H1 (cell line): ENCODE data around the gene LILRB2. TPM values are rescaled to one million over a fixed set of nuclear protein-coding genes. Genes with fewer than 3 reads are reported as not detected.

Experiments
- CTCF ChIA-PET: fragments of 300-600 bp; sonication (Branson Sonifier 250); formaldehyde crosslinking; loops from one replicate; lab custom pipeline; 2021; ENCODE audit not compliant: partially characterized antibody; lab: Charles Lee
- POLR2A ChIA-PET: fragments of 300-600 bp; sonication (Branson Sonifier 250); formaldehyde crosslinking; loops from one replicate; lab custom pipeline; 2021; ENCODE audit warnings: inconsistent platforms; ENCODE audit not compliant: partially characterized antibody; lab: Charles Lee
- DNase-seq, 2 experiments: peaks; one replicate each; pipeline versions ENCODE4 v3.0.0 to v3.0.0-alpha.2; 2010 to 2022; ENCODE audit warnings: low spot score in 2 of 2, low read depth in 1 of 2, mixed read lengths in 1 of 2
- FAIRE-seq: peaks from 2 replicates; lab custom pipeline; 2011; peaks lifted over from hg19 to GRCh38; lab: Jason Lieb, UNC
- H2AFZ ChIP-seq: 2 replicates; pipeline ENCODE4 v1.8.1; 2012; ENCODE audit warnings: low read length, inconsistent platforms
- H2AK5ac ChIP-seq: 2 replicates; pipeline ENCODE4 v1.6.1; 2013; ENCODE audit warnings: low read depth, low read length
- H2BK120ac ChIP-seq: replicated peaks from 2 replicates; pipeline ENCODE3; 2013; ENCODE audit warnings: low read depth, low read length, inconsistent platforms
- H2BK12ac ChIP-seq: 2 replicates; pipeline ENCODE4 v1.6.1; 2013; ENCODE audit warnings: low read depth, low read length
- H2BK15ac ChIP-seq: 2 replicates; pipeline ENCODE4 v1.6.1; 2013; ENCODE audit warnings: low read length
- H2BK20ac ChIP-seq: 2 replicates; pipeline ENCODE4 v1.6.1; 2013; ENCODE audit warnings: low read length
- H2BK5ac ChIP-seq: 2 replicates; pipeline ENCODE4 v1.6.1; 2013; ENCODE audit warnings: low read depth, low read length
- H3K14ac ChIP-seq: 2 replicates; pipeline ENCODE4 v1.6.1; 2013; ENCODE audit warnings: inconsistent platforms; ENCODE audit not compliant: insufficient read length
- H3K18ac ChIP-seq: 2 replicates; pipeline ENCODE4 v1.6.1; 2013; ENCODE audit warnings: low read length; ENCODE audit errors: extremely low read depth
- H3K23ac ChIP-seq: 2 replicates; pipeline ENCODE4 v1.6.1; 2013; ENCODE audit warnings: inconsistent platforms; ENCODE audit not compliant: insufficient read length
- H3K23me2 ChIP-seq: 2 replicates; pipeline ENCODE4 v1.6.1; 2013; ENCODE audit warnings: low read depth, low read length
- H3K27ac ChIP-seq: 2 replicates; pipeline ENCODE4 v1.6.1; 2011; ENCODE audit warnings: low read depth, low read length, inconsistent platforms
- H3K27me3 ChIP-seq, 4 experiments: replicated peaks in 1 of 4; 1 replicate in 1 of 4; 2 replicates in 3 of 4; pipeline versions ENCODE4 v1.6.1 to v1.8.1; 2011 to 2013; ENCODE audit warnings: low read length in 3 of 4, mild to moderate bottlenecking in 3 of 4, inconsistent platforms in 2 of 4, mixed read lengths in 2 of 4, moderate library complexity in 1 of 4; ENCODE audit not compliant: control insufficient read depth in 3 of 4, insufficient read depth in 3 of 4; ENCODE audit errors: extremely low read depth in 1 of 4
- H3K36me3 ChIP-seq, 4 experiments: 2 replicates each; pipeline versions ENCODE4 v1.6.1 to v1.8.1; 2011 to 2013; ENCODE audit warnings: mild to moderate bottlenecking in 4 of 4, low read length in 3 of 4, moderate library complexity in 2 of 4, control low read depth in 1 of 4, inconsistent platforms in 1 of 4; ENCODE audit not compliant: insufficient read depth in 4 of 4, control insufficient read depth in 2 of 4
- H3K4ac ChIP-seq: replicated peaks from 2 replicates; pipeline ENCODE3; 2013; ENCODE audit warnings: low read length, low read depth, mixed read lengths, inconsistent platforms; ENCODE audit not compliant: insufficient read length
- H3K4me1 ChIP-seq, 4 experiments: replicated peaks in 1 of 4; 1 replicate in 1 of 4; 2 replicates in 3 of 4; pipeline versions ENCODE4 v1.6.1 to v1.8.1; 2011 to 2013; ENCODE audit warnings: low read length in 3 of 4, inconsistent platforms in 2 of 4, mixed read lengths in 1 of 4; ENCODE audit not compliant: insufficient read depth in 4 of 4, control insufficient read depth in 3 of 4
- H3K4me2 ChIP-seq, 2 experiments: 2 replicates each; pipeline versions ENCODE4 v1.6.1 to v1.8.1; 2011 to 2013; ENCODE audit warnings: low read depth in 2 of 2, low read length in 2 of 2, control low read depth in 1 of 2, inconsistent platforms in 1 of 2, mild to moderate bottlenecking in 1 of 2; ENCODE audit not compliant: insufficient read depth in 1 of 2
- H3K4me3 ChIP-seq, 4 experiments: fragments of 200-600, 300-600 bp in 1 of 4; sonication (generic), shearing (Covaris generic), sonication (Bioruptor Twin) in 1 of 4; 2 replicates each; pipeline versions ENCODE4 v1.5.1 to v1.8.1; 2011 to 2016; ENCODE audit warnings: low read length in 4 of 4, low read depth in 3 of 4, control low read depth in 2 of 4, inconsistent platforms in 2 of 4, mild to moderate bottlenecking in 2 of 4, mixed read lengths in 1 of 4, moderate library complexity in 1 of 4; ENCODE audit not compliant: insufficient read depth in 2 of 4; ENCODE audit errors: extremely low read depth in 1 of 4
- H3K56ac ChIP-seq: replicated peaks from 2 replicates; pipeline ENCODE3; 2013; ENCODE audit warnings: low read depth, mild to moderate bottlenecking, mixed read lengths, low read length, inconsistent platforms; ENCODE audit not compliant: insufficient read length
- H3K79me1 ChIP-seq: 2 replicates; pipeline ENCODE4 v1.6.1; 2013; ENCODE audit warnings: low read depth, low read length, control low read depth
- H3K79me2 ChIP-seq, 2 experiments: 2 replicates each; pipeline versions ENCODE4 v1.6.1 to v1.8.1; 2012 to 2013; ENCODE audit warnings: low read length in 2 of 2, mild to moderate bottlenecking in 2 of 2, inconsistent platforms in 1 of 2; ENCODE audit not compliant: insufficient read depth in 2 of 2, control insufficient read depth in 1 of 2
- H3K9ac ChIP-seq, 4 experiments: replicated peaks in 1 of 4; 1 replicate in 1 of 4; 2 replicates in 3 of 4; pipeline versions ENCODE4 v1.6.1 to v1.8.1; 2011 to 2013; ENCODE audit warnings: low read depth in 3 of 4, low read length in 3 of 4, control low read depth in 2 of 4, mild to moderate bottlenecking in 2 of 4, moderate library complexity in 2 of 4, inconsistent platforms in 1 of 4; ENCODE audit errors: extremely low read depth in 1 of 4
- H3K9me3 ChIP-seq, 2 experiments: 2 replicates each; pipeline versions ENCODE4 v1.6.1 to v1.8.1; 2012 to 2013; ENCODE audit warnings: mild to moderate bottlenecking in 2 of 2, moderate library complexity in 2 of 2, control low read depth in 1 of 2, inconsistent platforms in 1 of 2, low read depth in 1 of 2, low read length in 1 of 2, mixed read lengths in 1 of 2; ENCODE audit not compliant: insufficient read depth in 2 of 2
- H4K20me1 ChIP-seq, 2 experiments: replicated peaks in 1 of 2; 2 replicates each; pipeline versions ENCODE3 to v1.8.1; 2011 to 2013; ENCODE audit warnings: inconsistent platforms in 2 of 2, low read length in 2 of 2, mild to moderate bottlenecking in 1 of 2; ENCODE audit not compliant: insufficient read depth in 2 of 2, control insufficient read depth in 1 of 2
- H4K5ac ChIP-seq: 2 replicates; pipeline ENCODE4 v1.6.1; 2013; ENCODE audit warnings: low read length, low read depth, mixed read lengths, inconsistent platforms; ENCODE audit not compliant: insufficient read length
- H4K8ac ChIP-seq: 2 replicates; pipeline ENCODE4 v1.8.0; 2013; ENCODE audit warnings: mild to moderate bottlenecking, moderate library complexity, low read length, inconsistent platforms; ENCODE audit not compliant: insufficient read depth; ENCODE audit errors: extremely low read depth
- H4K91ac ChIP-seq: replicated peaks from 2 replicates; pipeline ENCODE3; 2013; ENCODE audit warnings: low read length, mixed read lengths, inconsistent platforms; ENCODE audit not compliant: insufficient read length
- ASH2L ChIP-seq: fragments of 200-600, 300-600 bp; sonication (generic); IDR thresholded peaks from one replicate; pipeline ENCODE4 v1.7.1; 2017; ENCODE audit warnings: low read length
- BRCA1 ChIP-seq: IDR thresholded peaks from 2 replicates; pipeline ENCODE4 v1.6.1; 2012; ENCODE audit warnings: low read depth, low read length, improper control_type of control experiment
- CBX5 ChIP-seq: fragments of 300-800, 300-1000 bp; sonication (generic); IDR thresholded peaks from 2 replicates; pipeline ENCODE4 v1.7.1; 2016; ENCODE audit warnings: antibody characterized with exemption, low read length, low read depth
- CHD2 ChIP-seq: IDR thresholded peaks from 2 replicates; pipeline ENCODE4 v1.6.1; 2012; ENCODE audit warnings: low read length, improper control_type of control experiment
- JUN ChIP-seq: IDR thresholded peaks from 2 replicates; pipeline ENCODE4 v1.6.1; 2011; ENCODE audit warnings: low read depth, mild to moderate bottlenecking, improper control_type of control experiment, low read length
- MAFK ChIP-seq: IDR thresholded peaks from 2 replicates; pipeline ENCODE4 v1.6.1; 2012; ENCODE audit warnings: low read depth, mild to moderate bottlenecking, improper control_type of control experiment, low read length
- NANOG ChIP-seq: IDR thresholded peaks from 2 replicates; pipeline ENCODE4 v1.6.1; 2011; ENCODE audit warnings: low read length, low read depth, mild to moderate bottlenecking, inconsistent platforms; ENCODE audit not compliant: insufficient read depth, poor library complexity, severe bottlenecking
- POLR2A ChIP-seq, 2 experiments: IDR thresholded peaks; 1 replicate in 1 of 2; 2 replicates in 1 of 2; pipeline ENCODE4 v1.6.1; 2011; ENCODE audit warnings: low read depth in 2 of 2, low read length in 2 of 2, mild to moderate bottlenecking in 2 of 2; ENCODE audit errors: control extremely low read depth in 1 of 2
- RNF2 ChIP-seq: fragments of 200-900, 300-1000 bp; sonication (generic); IDR thresholded peaks from 2 replicates; pipeline ENCODE4 v1.7.1; 2016; ENCODE audit warnings: borderline replicate concordance, low read depth, mild to moderate bottlenecking, antibody characterized with exemption, low read length; ENCODE audit not compliant: poor library complexity, severe bottlenecking; ENCODE audit errors: missing control alignments
- RXRA ChIP-seq: IDR thresholded peaks from 2 replicates; pipeline ENCODE4 v1.6.1; 2011; ENCODE audit warnings: low read depth, mild to moderate bottlenecking, low read length, moderate library complexity; ENCODE audit not compliant: insufficient read depth
- SP2 ChIP-seq: IDR thresholded peaks from 2 replicates; pipeline ENCODE4 v1.6.1; 2012; ENCODE audit warnings: mild to moderate bottlenecking, low read length, inconsistent platforms
- WGBS, 2 experiments: shearing (Covaris generic) in 1 of 2; methylation state at CpG; one replicate each; pipeline versions ENCODE4 v1.1.6 to v1.1.7; 2013 to 2015; ENCODE audit warnings: low lambda C conversion rate in 2 of 2, mixed read lengths in 2 of 2, inconsistent platforms in 1 of 2, low coverage in 1 of 2, missing lambda C conversion rate in 1 of 2; ENCODE audit not compliant: insufficient replicate concordance in 2 of 2, insufficient coverage in 1 of 2, insufficient read length in 1 of 2; ENCODE audit errors: extremely low coverage in 1 of 2, missing lambda C conversion rate in 1 of 2; 5-methylcytosine and 5-hydroxymethylcytosine counted together
- polyA plus RNA-seq, 7 experiments: library from polyadenylated mRNA; depleted of rRNA in 3 of 7; stranded (reverse) in 5 of 7; unstranded in 2 of 7; fragments of >200 nt in 5 of 7; fragments of 200-250 nt in 2 of 7; gene quantifications; 1 replicate in 5 of 7; 2 replicates in 1 of 7; 4 replicates in 1 of 7; pipeline versions ENCODE4 v1.2.1 to v1.2.3, GENCODE V29; 2011 to 2013; ENCODE audit warnings: missing spikeins in 2 of 7, mixed read lengths in 2 of 7
- total RNA-seq: library from RNA; stranded (reverse); fragmentation: NEBNext Ultra II Directional; extraction: Animal tissue kit (Norgen Biotek cat#: 25700); gene quantifications from 2 replicates; pipeline ENCODE4 v1.2.1, GENCODE V29; 2021
- TF ChIP-seq, protein P1 (sequence below): IDR thresholded peaks from 2 replicates; pipeline ENCODE4 v1.6.1; 2011; ENCODE audit warnings: low read length, improper control_type of control experiment

The LILRB2 gene
- total and polyA plus RNA-seq, 2 of the 8 experiments (the other 6 are each of a cell fraction or from before 2014, with no cell fraction given) = not detected

DNA sequence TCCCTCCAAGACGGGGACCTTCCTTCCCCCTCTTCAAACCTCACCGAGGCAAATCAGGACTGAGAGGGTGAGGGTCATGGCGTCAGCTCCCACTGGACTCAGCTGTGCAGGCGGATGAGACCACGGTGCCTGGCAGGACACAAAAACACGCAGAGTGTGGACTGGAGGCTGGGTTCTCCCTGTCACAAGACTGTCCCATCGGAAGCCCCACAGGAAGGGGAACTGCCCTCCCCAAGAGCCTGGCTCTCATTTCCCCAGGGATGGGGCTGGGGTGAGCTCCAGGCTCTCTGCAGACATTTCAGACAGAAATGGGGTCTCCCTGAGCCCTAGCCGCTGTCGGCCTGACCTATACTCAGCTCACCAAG lies 23.8 kb downstream of the LILRB2 start, which contains the start of gene LILRB5:
Gene LILRB5, minus strand, starts transcription at position 158 of the 365 bp plus-strand sequence. Its CDS starts 80 bp downstream, at position 78.
- 0 out of 2 replicates have a peak within 1 kb of the TSS, but pooled peaks have one; percentile 19 for H2BK12ac ChIP-seq
- no peaks in the 10 kb centered on the region for H3K79me2 ChIP-seq
- no peak within 1 kb of the TSS for H2BK5ac ChIP-seq
- no peaks in the 10 kb centered on the region for H3K9me3 ChIP-seq
- H2BK120ac ChIP-seq = no peak within 1 kb of the TSS
- H3K4ac ChIP-seq = no peak within 1 kb of the TSS
- ChIA-PET CTCF (interaction anchor here (1.0 to 2.7 kb wide), 5 partner anchors 9 to 68 kb away, joined by 3 to 35 read pairs (median 5); no protein-coding TSS in a partner anchor), POLR2A (interaction anchor here (1.0 to 2.3 kb wide), 5 partner anchors 9 to 60 kb away, joined by 3 to 11 read pairs (median 8); no protein-coding TSS in a partner anchor)
- no peak within 1 kb of the TSS for H2AFZ ChIP-seq
- H3K4me3 ChIP-seq = no peak within 1 kb of the TSS
- H3K27ac ChIP-seq = no peak within 1 kb of the TSS
- 89% methylated on average over 9 of the region's 9 CpGs; no CpG with 5 or more reads in 1 of the 2 experiments for WGBS, 2 experiments
- no peak within 1 kb of the TSS for H3K18ac ChIP-seq
- H3K36me3 ChIP-seq = no peaks in the 10 kb centered on the region
- peak in 1 of 2 experiments; percentile 38 for DNase-seq
- H3K14ac ChIP-seq = no peak within 1 kb of the TSS
- no peak within 1 kb of the TSS for H3K9ac ChIP-seq
- no peaks in the 10 kb centered on the region; a peak in 2 of 7 replicates for H3K27me3 ChIP-seq
- no peak for FAIRE-seq
- H3K23ac ChIP-seq = no peak within 1 kb of the TSS
- no peak within 1 kb of the TSS for H3K56ac ChIP-seq
- H3K4me1 ChIP-seq = peaks cover 0 to 13% (median 1%) of the 10 kb centered on the region in 4 experiments; a peak in 4 of 7 replicates
- peak within 1 kb of the TSS; percentile 53; the same call in 1 of the 2 replicates for H2AK5ac ChIP-seq
- no peak within 1 kb of the TSS for H4K91ac ChIP-seq
- H3K79me1 ChIP-seq = no peaks in the 10 kb centered on the region
- H2BK20ac ChIP-seq = no peak within 1 kb of the TSS
- no peak within 1 kb of the TSS for H3K4me2 ChIP-seq
- no peaks in the 10 kb centered on the region for H4K20me1 ChIP-seq
- H2BK15ac ChIP-seq = 0 out of 2 replicates have a peak within 1 kb of the TSS, but pooled peaks have one; percentile 13
- H4K8ac ChIP-seq = no peak within 1 kb of the TSS
- H4K5ac ChIP-seq = no peak within 1 kb of the TSS
- no peaks in the 10 kb centered on the region for H3K23me2 ChIP-seq
- TF ChIP-seq SP2 (no peak), ASH2L (no peak), POLR2A (IDR thresholded peaks at IDR 0.05; ENCODE audit: control extremely low read depth in 1 of 2, low read depth in 2 of 2, low read length in 2 of 2) (no peak), NANOG (no peak), RXRA (no peak), JUN (no peak), CHD2 (no peak), RNF2 (no peak), MAFK (no peak), BRCA1 (no peak), CBX5 (no peak)
- TF ChIP-seq, protein P1, sequence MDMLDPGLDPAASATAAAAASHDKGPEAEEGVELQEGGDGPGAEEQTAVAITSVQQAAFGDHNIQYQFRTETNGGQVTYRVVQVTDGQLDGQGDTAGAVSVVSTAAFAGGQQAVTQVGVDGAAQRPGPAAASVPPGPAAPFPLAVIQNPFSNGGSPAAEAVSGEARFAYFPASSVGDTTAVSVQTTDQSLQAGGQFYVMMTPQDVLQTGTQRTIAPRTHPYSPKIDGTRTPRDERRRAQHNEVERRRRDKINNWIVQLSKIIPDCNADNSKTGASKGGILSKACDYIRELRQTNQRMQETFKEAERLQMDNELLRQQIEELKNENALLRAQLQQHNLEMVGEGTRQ = no peak
